GM19463 (cell line): Measurements from ENCODE around the gene USP21.

Experiments used
- ATAC-seq: cut with Tn5 transposase; IDR thresholded peaks from one replicate; pipeline ENCODE4 v1.9.1; 2021; ENCODE audit warnings: mild to moderate bottlenecking, moderate library complexity; ENCODE audit not compliant: unreplicated experiment

Gene USP21

DNA sequence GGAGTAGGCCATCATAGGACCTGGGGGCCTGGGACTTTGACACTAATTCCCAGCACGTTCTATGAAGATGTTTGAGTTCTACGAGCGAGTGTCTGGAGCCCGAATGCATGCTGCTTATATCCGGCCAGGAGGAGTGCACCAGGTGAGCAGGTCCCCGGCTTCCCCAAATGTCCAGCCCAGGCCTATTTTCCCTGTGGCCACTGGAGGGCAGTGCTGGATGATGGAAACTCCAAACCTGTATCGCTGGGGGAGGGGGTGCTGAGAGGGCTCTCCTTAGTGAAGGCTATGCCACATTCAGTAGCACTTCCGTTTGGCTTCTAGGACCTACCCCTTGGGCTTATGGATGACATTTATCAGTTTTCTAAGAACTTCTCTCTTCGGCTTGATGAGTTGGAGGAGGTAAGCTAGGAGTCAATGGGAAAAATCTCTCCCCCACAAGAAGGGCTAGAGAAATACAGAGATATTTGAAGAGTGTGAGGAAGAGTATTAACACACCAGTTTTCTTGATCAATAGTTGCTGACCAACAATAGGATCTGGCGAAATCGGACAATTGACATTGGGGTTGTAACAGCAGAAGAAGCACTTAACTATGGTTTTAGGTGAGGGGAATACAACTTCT is 50.6 kb downstream of the USP21 start:
- ATAC-seq: no peak

DNA sequence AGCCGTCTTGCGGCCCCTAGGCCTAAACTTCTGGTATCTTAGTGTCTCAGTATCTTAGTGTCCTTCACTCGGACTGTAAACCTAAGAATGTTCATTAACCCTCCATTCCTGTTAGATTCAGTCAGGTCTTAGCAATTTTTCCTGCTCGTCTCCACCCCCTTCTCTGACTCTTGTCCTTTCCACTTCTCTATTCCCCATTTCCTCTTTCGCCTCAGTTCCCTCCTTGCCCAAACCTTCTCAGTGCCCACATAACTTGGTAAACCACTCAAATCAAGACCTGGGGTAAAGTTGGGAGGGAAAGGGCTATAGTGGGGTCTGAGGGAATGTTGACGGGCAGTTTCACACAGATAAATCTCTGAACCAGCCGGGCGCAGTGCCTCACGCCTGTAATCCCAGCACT is 55.1 kb downstream of the USP21 start:
- ATAC-seq: no peak

DNA sequence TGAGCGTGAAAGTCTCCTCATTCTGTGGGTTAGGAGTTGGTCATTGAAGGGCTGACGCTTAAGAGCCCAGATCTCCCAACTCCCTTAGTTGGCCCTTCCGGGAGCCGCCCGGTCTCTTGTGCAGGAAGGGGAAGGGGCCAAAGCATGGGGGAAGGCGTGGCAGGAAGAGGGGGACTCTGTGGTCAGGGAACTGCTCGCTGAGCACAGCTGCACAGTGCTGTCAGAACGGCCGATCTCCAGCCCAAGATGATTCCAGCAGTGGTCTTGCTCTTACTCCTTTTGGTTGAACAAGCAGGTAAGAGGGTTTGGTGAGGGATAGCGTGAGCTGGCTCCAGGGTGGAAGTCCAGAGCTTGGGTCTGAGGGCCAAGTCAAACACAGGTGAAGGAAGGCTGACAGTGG is 55.8 kb downstream of the USP21 start, which contains the start of gene FCER1G:
FCER1G (plus strand) TSS at position 220 of the 400 bp plus-strand sequence; CDS start at position 247, 27 bp downstream.
- ATAC-seq: no peak
